GM23338 (cell line): Measurements from ENCODE around the gene DLG2. TPM values are rescaled to one million over a fixed set of nuclear protein-coding genes. Genes with fewer than 3 reads are reported as not detected.

Experiments used
- ATAC-seq: fragments of 200-7000 bp; cut with Tn5 transposase; 3 replicates; pipeline ENCODE4 v1.9.1; 2020
- DNase-seq: peaks from one replicate; pipeline ENCODE4 v3.0.0-alpha.2; 2015; ENCODE audit warnings: low spot score
- H2AFZ ChIP-seq: fragments of 200-600 bp; sonication (generic); 2 replicates; pipeline ENCODE4 v1.8.0; 2016; ENCODE audit warnings: antibody characterized with exemption, mild to moderate bottlenecking, moderate library complexity
- H3F3A ChIP-seq: fragments of 200-600 bp; sonication (generic); replicated peaks from 2 replicates; pipeline ENCODE4 v1.8.0; 2017; ENCODE audit warnings: antibody characterized with exemption, mixed run types, low read depth
- H3K27ac ChIP-seq: fragments of 200-600 bp; sonication (generic); 2 replicates; pipeline ENCODE4 v1.6.1; 2016; ENCODE audit warnings: low read depth
- H3K27me3 ChIP-seq: fragments of 200-600 bp; sonication (generic); 2 replicates; pipeline ENCODE4 v1.8.0; 2016; ENCODE audit warnings: mild to moderate bottlenecking, mixed run types, moderate library complexity; ENCODE audit not compliant: insufficient read depth
- H3K36me3 ChIP-seq: fragments of 200-600 bp; sonication (generic); 2 replicates; pipeline ENCODE4 v1.8.0; 2016; ENCODE audit warnings: mild to moderate bottlenecking; ENCODE audit not compliant: insufficient read depth
- H3K4me1 ChIP-seq: fragments of 200-600 bp; sonication (generic); 2 replicates; pipeline ENCODE4 v1.8.0; 2016; ENCODE audit warnings: mild to moderate bottlenecking, moderate library complexity; ENCODE audit not compliant: insufficient read depth
- H3K4me2 ChIP-seq: fragments of 200-600 bp; sonication (generic); 2 replicates; pipeline ENCODE4 v1.7.1; 2017; ENCODE audit warnings: mixed run types
- H3K4me3 ChIP-seq: fragments of 200-600 bp; sonication (generic); 2 replicates; pipeline ENCODE4 v1.6.1; 2016; ENCODE audit warnings: mixed run types
- H3K79me2 ChIP-seq: fragments of 200-600 bp; sonication (generic); replicated peaks from 2 replicates; pipeline ENCODE4 v1.8.0; 2017; ENCODE audit warnings: mild to moderate bottlenecking; ENCODE audit not compliant: insufficient read depth
- H3K9me2 ChIP-seq: fragments of 200-600 bp; sonication (generic); 2 replicates; pipeline ENCODE4 v1.8.0; 2017; ENCODE audit not compliant: insufficient read depth
- H4K20me1 ChIP-seq: fragments of 200-600 bp; sonication (generic); replicated peaks from 2 replicates; pipeline ENCODE4 v1.8.0; 2017; ENCODE audit warnings: mild to moderate bottlenecking; ENCODE audit not compliant: insufficient read depth
- H3K27ac Mint-ChIP-seq: 2 replicates; pipeline ENCODE4 v1.8.0; 2020; ENCODE audit warnings: inconsistent platforms, mild to moderate bottlenecking, moderate library complexity, mixed read lengths
- H3K27me3 Mint-ChIP-seq: 3 replicates; pipeline ENCODE4 v1.8.0; 2022; ENCODE audit warnings: low read depth, mild to moderate bottlenecking, moderate library complexity, mixed read lengths, inconsistent platforms; ENCODE audit not compliant: insufficient read depth, poor library complexity
- H3K36me3 Mint-ChIP-seq: 3 replicates; pipeline ENCODE4 v1.8.0; 2021; ENCODE audit warnings: low read depth, mild to moderate bottlenecking, inconsistent platforms, moderate library complexity, mixed read lengths
- H3K4me1 Mint-ChIP-seq: 3 replicates; pipeline ENCODE4 v1.8.0; 2020; ENCODE audit warnings: mild to moderate bottlenecking, inconsistent platforms, mixed read lengths
- H3K4me3 Mint-ChIP-seq: 3 replicates; pipeline ENCODE4 v1.8.0; 2021; ENCODE audit warnings: moderate library complexity, mild to moderate bottlenecking, inconsistent platforms, mixed read lengths
- H3K9me3 Mint-ChIP-seq: 3 replicates; pipeline ENCODE4 v1.8.0; 2020; ENCODE audit warnings: moderate library complexity, mild to moderate bottlenecking, inconsistent platforms, mixed read lengths
- CREB1 ChIP-seq: fragments of 250-450 bp; sonication (Bioruptor Pico); IDR thresholded peaks from 2 replicates; pipeline ENCODE4 v1.5.0; 2020; ENCODE audit warnings: low read depth, mild to moderate bottlenecking, moderate library complexity
- EZH2phosphoT487 ChIP-seq: fragments of 200-600 bp; sonication (generic); IDR thresholded peaks from one replicate; pipeline ENCODE4 v1.8.1; 2018; ENCODE audit warnings: antibody characterized with exemption; ENCODE audit not compliant: unreplicated experiment
- NANOG ChIP-seq: IDR thresholded peaks from 2 replicates; pipeline ENCODE4 v1.6.1; 2016; ENCODE audit warnings: antibody characterized with exemption, borderline replicate concordance
- STAT1 ChIP-seq: IDR thresholded peaks from one replicate; pipeline ENCODE4 v1.6.1; 2016; ENCODE audit warnings: antibody characterized with exemption; ENCODE audit not compliant: unreplicated experiment
- ZNF114 ChIP-seq: fragments of 250-450 bp; sonication (Bioruptor Pico); IDR thresholded peaks from 2 replicates; pipeline ENCODE4 v1.5.0; 2020; ENCODE audit warnings: mild to moderate bottlenecking, moderate library complexity
- ZNF331 ChIP-seq: fragments of 250-450 bp; sonication (Bioruptor Pico); IDR thresholded peaks from 2 replicates; pipeline ENCODE4 v1.5.0; 2020; ENCODE audit warnings: low read depth, mild to moderate bottlenecking, moderate library complexity
- polyA plus RNA-seq: library from polyadenylated mRNA; unstranded; fragments of >200 nt; fragmentation: Nextera tagmentation; extraction: Ambion mirVana; gene quantifications from 2 replicates; pipeline ENCODE4 v1.2.1, GENCODE V29; 2016
- total RNA-seq: library from RNA; depleted of rRNA; stranded (reverse); fragments of >200 nt; shearing (Covaris generic); gene quantifications from 2 replicates; pipeline ENCODE4 v1.2.3, GENCODE V29; 2014
- TF ChIP-seq, protein P1 (sequence below), 2 experiments: fragments of 200-600 bp in 1 of 2; sonication (generic) in 1 of 2; conservative IDR thresholded peaks; 2 replicates each; pipeline versions ENCODE4 v1.5.1 to v1.6.1; 2016 to 2017; ENCODE audit warnings: antibody characterized with exemption in 2 of 2, low read depth in 2 of 2, mild to moderate bottlenecking in 2 of 2, moderate library complexity in 1 of 2
- TF ChIP-seq, protein P2 (sequence below): fragments of 250-450 bp; sonication (Bioruptor Pico); IDR thresholded peaks from 2 replicates; pipeline ENCODE4 v1.5.0; 2020; ENCODE audit warnings: mild to moderate bottlenecking, moderate library complexity

Gene DLG2
- total and polyA plus RNA-seq, 2 experiments from 2014 or later = 19.8 to 21.5 TPM

DNA sequence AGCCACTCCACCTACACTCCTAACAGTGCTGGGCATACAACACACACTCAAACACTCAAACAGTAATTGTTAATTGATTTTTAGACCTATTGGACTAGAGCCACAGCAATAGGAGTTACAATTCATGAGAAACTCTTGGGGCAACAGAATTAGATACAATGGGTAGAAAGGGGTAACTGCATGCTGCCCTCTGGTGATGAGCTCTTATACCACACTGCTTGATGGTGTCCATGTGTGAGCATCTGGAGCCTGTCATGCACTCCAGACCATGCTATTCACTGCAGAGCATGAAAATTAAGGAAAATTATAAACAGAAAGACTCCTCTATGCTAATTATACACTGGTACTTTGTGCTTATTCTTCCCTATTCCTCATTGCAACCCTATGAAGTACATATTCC is 1365.4 kb downstream of the DLG2 start:
- H3K4me3 ChIP-seq = no peak overlapping the region
- no peaks in the 10 kb centered on the region for H3K4me1 Mint-ChIP-seq
- no peaks in the 10 kb centered on the region for H3K36me3 Mint-ChIP-seq
- no peaks in the 10 kb centered on the region for H3K4me1 ChIP-seq
- peak; percentile 91 for ATAC-seq
- no peak overlapping the region for H3K4me2 ChIP-seq
- H2AFZ ChIP-seq = no peak overlapping the region
- H3K4me3 Mint-ChIP-seq = no peak overlapping the region
- H4K20me1 ChIP-seq = no peaks in the 10 kb centered on the region
- TF ChIP-seq, protein P1, sequence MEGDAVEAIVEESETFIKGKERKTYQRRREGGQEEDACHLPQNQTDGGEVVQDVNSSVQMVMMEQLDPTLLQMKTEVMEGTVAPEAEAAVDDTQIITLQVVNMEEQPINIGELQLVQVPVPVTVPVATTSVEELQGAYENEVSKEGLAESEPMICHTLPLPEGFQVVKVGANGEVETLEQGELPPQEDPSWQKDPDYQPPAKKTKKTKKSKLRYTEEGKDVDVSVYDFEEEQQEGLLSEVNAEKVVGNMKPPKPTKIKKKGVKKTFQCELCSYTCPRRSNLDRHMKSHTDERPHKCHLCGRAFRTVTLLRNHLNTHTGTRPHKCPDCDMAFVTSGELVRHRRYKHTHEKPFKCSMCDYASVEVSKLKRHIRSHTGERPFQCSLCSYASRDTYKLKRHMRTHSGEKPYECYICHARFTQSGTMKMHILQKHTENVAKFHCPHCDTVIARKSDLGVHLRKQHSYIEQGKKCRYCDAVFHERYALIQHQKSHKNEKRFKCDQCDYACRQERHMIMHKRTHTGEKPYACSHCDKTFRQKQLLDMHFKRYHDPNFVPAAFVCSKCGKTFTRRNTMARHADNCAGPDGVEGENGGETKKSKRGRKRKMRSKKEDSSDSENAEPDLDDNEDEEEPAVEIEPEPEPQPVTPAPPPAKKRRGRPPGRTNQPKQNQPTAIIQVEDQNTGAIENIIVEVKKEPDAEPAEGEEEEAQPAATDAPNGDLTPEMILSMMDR (conservative IDR thresholded peaks at IDR 0.05; ENCODE audit: low read depth in 2 of 2) = peak; percentile 70 to 81
- no peak for TF ChIP-seq ZNF331 (CRISPR knock-in tag)
- H3K36me3 ChIP-seq = no peaks in the 10 kb centered on the region
- no peak overlapping the region for H3K27ac Mint-ChIP-seq
- H3K27me3 Mint-ChIP-seq = no peaks in the 10 kb centered on the region
- no peaks in the 10 kb centered on the region for H3K79me2 ChIP-seq
- peak; percentile 60 for DNase-seq
- H3K27me3 ChIP-seq = no peaks in the 10 kb centered on the region
- H3F3A ChIP-seq = no peaks in the 10 kb centered on the region
- no peaks in the 10 kb centered on the region for H3K9me2 ChIP-seq
- no peak overlapping the region for H3K27ac ChIP-seq
- H3K9me3 Mint-ChIP-seq = no peaks in the 10 kb centered on the region

DNA sequence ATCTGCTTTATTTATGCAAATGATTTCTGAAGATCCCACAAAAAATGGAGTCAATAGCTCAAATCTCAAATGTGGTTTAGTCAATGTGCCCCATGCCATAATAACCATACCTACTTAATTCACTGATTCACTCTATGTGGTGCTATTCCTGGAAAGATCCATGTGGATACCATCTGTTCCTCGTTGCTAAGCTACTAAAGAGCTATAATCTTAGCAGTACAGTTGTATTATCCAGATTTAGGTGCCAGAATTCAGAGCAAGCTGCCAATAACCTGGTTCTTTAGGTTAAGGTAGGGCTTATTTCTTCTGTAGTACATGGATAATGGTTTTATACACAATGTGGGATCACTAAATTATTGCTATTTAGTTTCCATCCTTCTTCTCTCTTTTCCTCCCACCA is 1366.3 kb downstream of the DLG2 start:
- no peaks in the 10 kb centered on the region for H3K79me2 ChIP-seq
- Mint-ChIP-seq H3K4me1 (no peaks in the 10 kb centered on the region), H3K4me3 (no peak overlapping the region), H3K27me3 (no peaks in the 10 kb centered on the region), H3K36me3 (no peaks in the 10 kb centered on the region), H3K27ac (no peak overlapping the region), H3K9me3 (no peaks in the 10 kb centered on the region)
- no peak overlapping the region for H3K27ac ChIP-seq
- no peaks in the 10 kb centered on the region for H3K4me1 ChIP-seq
- no peaks in the 10 kb centered on the region for H4K20me1 ChIP-seq
- no peak for ATAC-seq
- no peak overlapping the region for H2AFZ ChIP-seq
- H3K36me3 ChIP-seq = no peaks in the 10 kb centered on the region
- TF ChIP-seq NANOG (no peak), ZNF114 (CRISPR knock-in tag) (no peak), CREB1 (CRISPR knock-in tag) (no peak), STAT1 (no peak), ZNF331 (CRISPR knock-in tag) (no peak), EZH2phosphoT487 (no peak)
- TF ChIP-seq, protein P2, sequence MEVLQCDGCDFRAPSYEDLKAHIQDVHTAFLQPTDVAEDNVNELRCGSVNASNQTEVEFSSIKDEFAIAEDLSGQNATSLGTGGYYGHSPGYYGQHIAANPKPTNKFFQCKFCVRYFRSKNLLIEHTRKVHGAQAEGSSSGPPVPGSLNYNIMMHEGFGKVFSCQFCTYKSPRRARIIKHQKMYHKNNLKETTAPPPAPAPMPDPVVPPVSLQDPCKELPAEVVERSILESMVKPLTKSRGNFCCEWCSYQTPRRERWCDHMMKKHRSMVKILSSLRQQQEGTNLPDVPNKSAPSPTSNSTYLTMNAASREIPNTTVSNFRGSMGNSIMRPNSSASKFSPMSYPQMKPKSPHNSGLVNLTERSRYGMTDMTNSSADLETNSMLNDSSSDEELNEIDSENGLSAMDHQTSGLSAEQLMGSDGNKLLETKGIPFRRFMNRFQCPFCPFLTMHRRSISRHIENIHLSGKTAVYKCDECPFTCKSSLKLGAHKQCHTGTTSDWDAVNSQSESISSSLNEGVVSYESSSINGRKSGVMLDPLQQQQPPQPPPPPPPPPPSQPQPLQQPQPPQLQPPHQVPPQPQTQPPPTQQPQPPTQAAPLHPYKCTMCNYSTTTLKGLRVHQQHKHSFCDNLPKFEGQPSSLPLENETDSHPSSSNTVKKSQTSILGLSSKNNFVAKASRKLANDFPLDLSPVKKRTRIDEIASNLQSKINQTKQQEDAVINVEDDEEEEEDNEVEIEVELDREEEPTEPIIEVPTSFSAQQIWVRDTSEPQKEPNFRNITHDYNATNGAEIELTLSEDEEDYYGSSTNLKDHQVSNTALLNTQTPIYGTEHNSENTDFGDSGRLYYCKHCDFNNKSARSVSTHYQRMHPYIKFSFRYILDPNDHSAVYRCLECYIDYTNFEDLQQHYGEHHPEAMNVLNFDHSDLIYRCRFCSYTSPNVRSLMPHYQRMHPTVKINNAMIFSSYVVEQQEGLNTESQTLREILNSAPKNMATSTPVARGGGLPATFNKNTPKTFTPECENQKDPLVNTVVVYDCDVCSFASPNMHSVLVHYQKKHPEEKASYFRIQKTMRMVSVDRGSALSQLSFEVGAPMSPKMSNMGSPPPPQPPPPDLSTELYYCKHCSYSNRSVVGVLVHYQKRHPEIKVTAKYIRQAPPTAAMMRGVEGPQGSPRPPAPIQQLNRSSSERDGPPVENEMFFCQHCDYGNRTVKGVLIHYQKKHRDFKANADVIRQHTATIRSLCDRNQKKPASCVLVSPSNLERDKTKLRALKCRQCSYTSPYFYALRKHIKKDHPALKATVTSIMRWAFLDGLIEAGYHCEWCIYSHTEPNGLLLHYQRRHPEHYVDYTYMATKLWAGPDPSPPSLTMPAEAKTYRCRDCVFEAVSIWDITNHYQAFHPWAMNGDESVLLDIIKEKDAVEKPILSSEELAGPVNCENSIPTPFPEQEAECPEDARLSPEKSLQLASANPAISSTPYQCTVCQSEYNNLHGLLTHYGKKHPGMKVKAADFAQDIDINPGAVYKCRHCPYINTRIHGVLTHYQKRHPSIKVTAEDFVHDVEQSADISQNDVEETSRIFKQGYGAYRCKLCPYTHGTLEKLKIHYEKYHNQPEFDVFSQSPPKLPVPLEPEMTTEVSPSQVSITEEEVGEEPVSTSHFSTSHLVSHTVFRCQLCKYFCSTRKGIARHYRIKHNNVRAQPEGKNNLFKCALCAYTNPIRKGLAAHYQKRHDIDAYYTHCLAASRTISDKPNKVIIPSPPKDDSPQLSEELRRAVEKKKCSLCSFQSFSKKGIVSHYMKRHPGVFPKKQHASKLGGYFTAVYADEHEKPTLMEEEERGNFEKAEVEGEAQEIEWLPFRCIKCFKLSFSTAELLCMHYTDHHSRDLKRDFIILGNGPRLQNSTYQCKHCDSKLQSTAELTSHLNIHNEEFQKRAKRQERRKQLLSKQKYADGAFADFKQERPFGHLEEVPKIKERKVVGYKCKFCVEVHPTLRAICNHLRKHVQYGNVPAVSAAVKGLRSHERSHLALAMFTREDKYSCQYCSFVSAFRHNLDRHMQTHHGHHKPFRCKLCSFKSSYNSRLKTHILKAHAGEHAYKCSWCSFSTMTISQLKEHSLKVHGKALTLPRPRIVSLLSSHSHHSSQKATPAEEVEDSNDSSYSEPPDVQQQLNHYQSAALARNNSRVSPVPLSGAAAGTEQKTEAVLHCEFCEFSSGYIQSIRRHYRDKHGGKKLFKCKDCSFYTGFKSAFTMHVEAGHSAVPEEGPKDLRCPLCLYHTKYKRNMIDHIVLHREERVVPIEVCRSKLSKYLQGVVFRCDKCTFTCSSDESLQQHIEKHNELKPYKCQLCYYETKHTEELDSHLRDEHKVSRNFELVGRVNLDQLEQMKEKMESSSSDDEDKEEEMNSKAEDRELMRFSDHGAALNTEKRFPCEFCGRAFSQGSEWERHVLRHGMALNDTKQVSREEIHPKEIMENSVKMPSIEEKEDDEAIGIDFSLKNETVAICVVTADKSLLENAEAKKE (CRISPR knock-in tag) = no peak
- DNase-seq = no peak
- H3K9me2 ChIP-seq = 0 out of 2 replicates have a peak, but pooled peaks cover 6% of the 10 kb centered on the region
- no peaks in the 10 kb centered on the region for H3K27me3 ChIP-seq
- H3K4me2 ChIP-seq = no peak overlapping the region
- no peak overlapping the region for H3K4me3 ChIP-seq
- no peaks in the 10 kb centered on the region for H3F3A ChIP-seq
